Measurements from ENCODE around the gene PPP1R13L.

Gene PPP1R13L

DNA sequence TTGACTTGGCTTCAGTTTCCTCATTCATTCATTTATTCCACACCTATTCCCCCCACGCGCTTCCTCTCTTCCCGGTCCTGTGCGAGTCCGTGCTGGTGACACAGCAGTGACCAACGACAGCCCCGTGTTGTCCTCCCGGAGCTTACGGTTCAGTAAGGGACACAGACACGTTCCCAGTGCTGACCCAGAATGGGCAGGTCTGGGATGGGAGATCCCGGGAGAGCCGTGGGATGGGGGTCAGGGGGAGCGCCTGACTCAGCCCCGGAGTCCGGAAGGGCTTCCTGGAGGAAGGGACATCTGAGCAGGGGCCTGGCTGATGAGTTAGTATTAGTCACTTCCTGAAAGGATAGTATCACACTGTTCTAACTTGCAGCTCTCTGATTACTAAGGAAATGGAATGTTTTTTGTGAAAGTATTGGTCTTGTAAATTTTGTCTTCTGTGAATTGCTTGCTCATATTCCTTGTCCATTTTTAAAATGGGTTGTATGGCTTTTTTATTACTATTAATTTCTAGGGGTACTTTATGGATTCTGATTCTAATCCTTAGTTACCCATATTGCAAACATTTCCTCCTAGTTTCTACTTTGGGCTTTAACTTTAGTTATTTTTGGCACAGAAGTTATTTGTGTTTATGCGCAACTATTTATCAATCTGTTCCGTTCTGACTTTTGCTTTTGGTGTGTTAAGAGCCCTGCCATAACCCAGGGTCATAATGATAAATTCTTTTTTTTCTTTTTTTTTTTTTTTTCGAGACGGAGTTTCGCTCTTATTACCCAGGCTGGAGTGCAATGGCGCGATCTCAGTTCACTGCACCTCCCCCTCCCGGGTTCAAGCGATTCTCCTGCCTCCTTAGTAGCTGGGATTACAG, 19.6 kb upstream of the PPP1R13L start:
- peaks cover 29% of the 10 kb centered on the region for H3K27me3 ChIP-seq
- no peaks in the 10 kb centered on the region for H3K36me3 ChIP-seq
- peaks cover 33 to 36% of the 10 kb centered on the region in 2 experiments for H3K4me1 ChIP-seq (ENCODE audit: control insufficient read depth in 1 of 2, insufficient read depth in 1 of 2, low read depth in 1 of 2, low read length in 1 of 2)
- TF ChIP-seq, protein P1, sequence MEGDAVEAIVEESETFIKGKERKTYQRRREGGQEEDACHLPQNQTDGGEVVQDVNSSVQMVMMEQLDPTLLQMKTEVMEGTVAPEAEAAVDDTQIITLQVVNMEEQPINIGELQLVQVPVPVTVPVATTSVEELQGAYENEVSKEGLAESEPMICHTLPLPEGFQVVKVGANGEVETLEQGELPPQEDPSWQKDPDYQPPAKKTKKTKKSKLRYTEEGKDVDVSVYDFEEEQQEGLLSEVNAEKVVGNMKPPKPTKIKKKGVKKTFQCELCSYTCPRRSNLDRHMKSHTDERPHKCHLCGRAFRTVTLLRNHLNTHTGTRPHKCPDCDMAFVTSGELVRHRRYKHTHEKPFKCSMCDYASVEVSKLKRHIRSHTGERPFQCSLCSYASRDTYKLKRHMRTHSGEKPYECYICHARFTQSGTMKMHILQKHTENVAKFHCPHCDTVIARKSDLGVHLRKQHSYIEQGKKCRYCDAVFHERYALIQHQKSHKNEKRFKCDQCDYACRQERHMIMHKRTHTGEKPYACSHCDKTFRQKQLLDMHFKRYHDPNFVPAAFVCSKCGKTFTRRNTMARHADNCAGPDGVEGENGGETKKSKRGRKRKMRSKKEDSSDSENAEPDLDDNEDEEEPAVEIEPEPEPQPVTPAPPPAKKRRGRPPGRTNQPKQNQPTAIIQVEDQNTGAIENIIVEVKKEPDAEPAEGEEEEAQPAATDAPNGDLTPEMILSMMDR (IDR thresholded peaks at IDR 0.05) = no peak
- H3K27ac ChIP-seq = peak overlapping the region; percentile 44
- no peaks in the 10 kb centered on the region for H3K9me3 ChIP-seq
- peak overlapping the region; percentile 64 to 68 for H3K4me3 ChIP-seq (ENCODE audit: low read depth in 1 of 2, low read length in 1 of 2)

DNA sequence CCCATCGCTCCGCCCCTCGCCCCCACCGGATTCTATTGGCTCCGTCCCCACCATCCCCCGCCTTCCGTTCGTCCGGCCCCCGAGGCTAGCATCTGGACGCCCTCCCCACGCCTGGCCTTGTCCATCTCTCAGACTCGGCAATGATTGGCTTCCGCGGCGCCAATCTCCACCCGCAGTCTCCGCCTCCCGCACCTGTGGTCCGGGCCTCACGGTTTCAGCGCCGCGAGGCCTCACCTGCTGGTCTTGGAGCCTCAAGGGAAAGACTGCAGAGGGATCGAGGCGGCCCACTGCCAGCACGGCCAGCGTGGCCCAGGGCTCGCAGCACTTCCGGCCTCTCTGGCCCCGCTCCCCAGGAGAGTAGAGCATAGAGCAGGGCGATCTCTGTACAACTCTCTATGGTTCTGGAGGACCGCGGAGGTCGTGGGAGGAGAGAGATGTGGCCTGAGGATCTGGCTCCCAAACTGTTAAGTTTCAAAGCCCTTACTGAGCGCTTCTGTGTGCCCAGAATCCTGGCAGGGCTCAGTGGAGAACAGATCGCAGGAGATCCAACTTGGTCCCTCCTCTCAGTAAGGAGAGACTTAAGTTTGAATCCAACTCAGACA, 18.8 kb upstream of the PPP1R13L start, which contains the start of gene ERCC1:
ERCC1 (minus strand) TSS at position 329 of the 602 bp plus-strand sequence. CDS start 543 bp downstream, outside the sequence.
- Histone ChIP-seq H3K36me3 (no peaks in the 10 kb centered on the region), H3K4me1 (ENCODE audit: control insufficient read depth in 1 of 2, insufficient read depth in 1 of 2, low read depth in 1 of 2, low read length in 1 of 2) (peaks cover 36 to 41% of the 10 kb centered on the region in 2 experiments), H3K9me3 (no peaks in the 10 kb centered on the region), H3K4me3 (ENCODE audit: low read depth in 1 of 2, low read length in 1 of 2) (peak within 1 kb of the TSS; percentile 64 to 68), H3K27ac (peak within 1 kb of the TSS; percentile 44), H3K27me3 (peaks cover 22% of the 10 kb centered on the region)
- TF ChIP-seq, protein P1 (IDR thresholded peaks at IDR 0.05) = no peak

DNA sequence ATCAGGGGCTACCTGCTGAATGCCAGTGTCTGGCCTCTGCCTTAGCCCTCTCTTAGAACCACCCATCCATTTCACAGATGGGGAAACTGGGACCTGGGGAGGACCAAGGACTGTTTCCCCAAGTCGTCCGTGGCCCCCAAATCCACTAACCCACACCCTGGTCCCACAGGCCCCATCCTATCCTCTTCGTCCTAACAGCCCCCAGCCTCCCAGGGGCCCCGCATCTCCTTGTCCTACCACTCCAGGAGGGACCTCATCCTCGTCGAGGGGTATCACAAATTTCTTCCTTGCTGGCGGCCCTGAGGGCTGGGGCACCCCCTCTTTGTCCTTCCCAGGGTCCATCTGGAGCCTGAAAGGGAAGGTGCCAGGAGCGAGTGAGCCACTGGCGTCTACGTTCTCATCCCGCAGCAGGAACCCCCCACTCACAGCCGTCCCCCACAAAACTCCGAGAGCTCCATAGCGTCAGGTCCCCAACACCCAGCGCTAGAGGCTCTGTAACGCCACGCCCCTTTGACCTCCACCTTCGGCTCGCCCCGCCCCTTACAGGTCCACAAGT, 18.2 kb upstream of the PPP1R13L start:
- Histone ChIP-seq H3K27ac (peak overlapping the region; percentile 44), H3K4me1 (ENCODE audit: control insufficient read depth in 1 of 2, insufficient read depth in 1 of 2, low read depth in 1 of 2, low read length in 1 of 2) (peaks cover 32 to 36% of the 10 kb centered on the region in 2 experiments)
- TF ChIP-seq, protein P1 (IDR thresholded peaks at IDR 0.05) = no peak

DNA sequence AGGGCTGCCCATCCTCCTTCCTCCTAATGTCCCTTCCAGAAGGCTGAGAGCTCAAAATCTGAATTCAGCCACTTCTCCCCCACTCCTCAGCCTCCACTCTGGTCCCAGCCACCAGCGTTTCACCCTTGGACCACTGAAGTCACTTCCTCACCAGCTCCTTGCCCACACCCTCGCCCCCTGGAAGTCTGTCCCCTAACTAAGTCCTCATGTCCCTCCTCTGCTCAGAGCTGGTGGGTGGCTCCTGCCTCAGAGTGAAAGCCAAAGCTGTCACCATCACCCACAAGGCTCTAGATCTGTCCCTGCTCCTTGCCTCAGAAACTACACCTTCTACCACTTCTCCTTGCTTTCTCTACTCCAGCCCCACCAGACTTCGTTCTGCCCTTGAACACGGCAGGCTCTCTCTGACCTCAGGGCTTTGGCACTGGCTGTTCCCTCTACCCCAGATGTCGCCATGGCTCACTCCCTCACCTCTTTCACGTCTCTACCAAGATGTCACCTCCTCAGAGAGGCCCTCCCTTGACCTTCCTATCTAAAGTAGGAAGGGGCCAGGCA, 17.2 kb upstream of the PPP1R13L start:
- Histone ChIP-seq H3K36me3 (no peaks in the 10 kb centered on the region), H3K4me3 (ENCODE audit: low read depth in 1 of 2, low read length in 1 of 2) (no peak overlapping the region), H3K27ac (no peak overlapping the region), H3K27me3 (peaks cover 5% of the 10 kb centered on the region), H3K4me1 (ENCODE audit: control insufficient read depth in 1 of 2, insufficient read depth in 1 of 2, low read depth in 1 of 2, low read length in 1 of 2) (peaks cover 26 to 27% of the 10 kb centered on the region in 2 experiments), H3K9me3 (no peaks in the 10 kb centered on the region)
- TF ChIP-seq, protein P1 (IDR thresholded peaks at IDR 0.05) = no peak

More for the DNA sequence above, 18.2 kb upstream of the PPP1R13L start:
- no peaks in the 10 kb centered on the region for H3K36me3 ChIP-seq
- H3K27me3 ChIP-seq = peaks cover 16% of the 10 kb centered on the region
- H3K9me3 ChIP-seq = no peaks in the 10 kb centered on the region
- H3K4me3 ChIP-seq (ENCODE audit: low read depth in 1 of 2, low read length in 1 of 2) = peak overlapping the region; percentile 64 to 68

DNA sequence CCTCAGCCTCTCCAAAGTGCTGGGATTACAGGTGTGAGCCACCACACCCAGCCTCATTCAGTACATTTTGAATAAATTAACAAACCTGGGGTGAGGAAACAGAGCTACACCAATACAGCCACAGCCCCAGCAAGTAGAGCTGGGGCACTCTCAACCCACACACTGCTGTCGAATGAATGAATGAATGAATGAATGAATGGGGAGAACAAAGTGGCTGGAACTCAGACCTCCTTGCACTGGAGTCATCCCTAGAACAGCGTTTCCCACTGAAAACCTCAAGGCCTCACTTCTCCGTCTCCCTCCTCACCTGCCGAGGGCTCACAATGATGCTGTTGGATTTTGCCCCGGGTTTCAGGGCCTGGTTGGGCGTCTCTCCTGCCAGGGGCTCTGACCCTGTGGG, 16.0 kb upstream of the PPP1R13L start:
- Histone ChIP-seq H3K9me3 (no peaks in the 10 kb centered on the region), H3K36me3 (no peaks in the 10 kb centered on the region), H3K4me3 (ENCODE audit: low read depth in 1 of 2, low read length in 1 of 2) (no peak overlapping the region), H3K27me3 (no peaks in the 10 kb centered on the region), H3K4me1 (ENCODE audit: control insufficient read depth in 1 of 2, insufficient read depth in 1 of 2, low read depth in 1 of 2, low read length in 1 of 2) (peaks cover 26 to 27% of the 10 kb centered on the region in 2 experiments), H3K27ac (no peak overlapping the region)
- TF ChIP-seq, protein P1 (IDR thresholded peaks at IDR 0.05) = no peak

Data from neutrophil (primary cell).